ENCODE data around the gene SFMBT2.

- TF ChIP-seq RFXAP (CRISPR knock-in tag; IDR thresholded peaks at IDR 0.05; ENCODE audit: borderline replicate concordance), result no peak
- no peak for TF ChIP-seq ZNF780A (CRISPR knock-in tag; IDR thresholded peaks at IDR 0.05)
- TF ChIP-seq YY1 (IDR thresholded peaks at IDR 0.05; ENCODE audit: insufficient read depth, insufficient replicate concordance, low read depth, low read length), result no peak
- TF ChIP-seq MXD3 (CRISPR knock-in tag; IDR thresholded peaks at IDR 0.05), result no peak
- no peak for TF ChIP-seq ZBTB43 (CRISPR knock-in tag; conservative IDR thresholded peaks at IDR 0.05)
- no peak for TF ChIP-seq HDAC1 (CRISPR knock-in tag; IDR thresholded peaks at IDR 0.05)
These were observed 3.2 kb downstream of the SFMBT2 start for GRCh38 chr10:7407368-7408290.

Data from HepG2 (cell line).